ENCODE results near the gene ZMYM3.
"Not testable (repeated sequence)": the region's sequence is repeated elsewhere in the genome, so short reads cannot be mapped to it uniquely, and the experiment has no call there.

- TF ChIP-seq CTCF, POLR2A (IDR thresholded peaks at IDR 0.05): not testable (repeated sequence)
These were observed 27.4 kb upstream of the ZMYM3 start for GRCh38 chrX:71281300-71281699.

Data from right lobe of liver (tissue), 4 donors.